ENCODE results near the gene CCDC9. TPM values are rescaled to one million over a fixed set of nuclear protein-coding genes. Genes with fewer than 3 reads are reported as not detected.

CCDC9 gene
- total RNA-seq, 4 donors from 2014 or later, result 6.6 to 16.8 (median 10.5) TPM

DNA sequence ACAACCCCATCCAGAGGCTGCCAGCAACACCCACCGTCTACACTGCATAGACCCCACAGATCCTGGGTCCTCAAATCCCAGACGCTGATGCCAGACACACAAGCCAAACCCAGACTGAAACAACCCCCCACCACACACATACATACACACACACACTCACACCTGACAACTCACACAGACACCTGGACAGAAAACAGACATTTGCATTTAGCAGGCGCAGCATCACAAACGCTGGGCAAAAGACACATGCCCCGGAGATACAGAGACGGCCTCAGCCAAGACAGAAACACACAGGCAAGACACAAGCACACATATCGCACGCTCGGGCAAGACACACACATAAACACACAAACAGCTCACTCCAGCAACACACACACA, 26.7 kb upstream of the CCDC9 start:
- no peak for DNase-seq
- Histone ChIP-seq H3K36me3 (no peaks in the 10 kb centered on the region), H3K27me3 (peaks cover 0 to 25% (median 0%) of the 10 kb centered on the region in 4 donors), H3K4me1 (peaks cover 39 to 79% (median 50%) of the 10 kb centered on the region in 3 donors), H3K4me3 (peak overlapping the region; percentile 77 to 99 (median 86)), H3K9me3 (no peaks in the 10 kb centered on the region), H3K27ac (peak overlapping the region; percentile 94 to 100 (median 98))
- no peak for TF ChIP-seq POLR2A (IDR thresholded peaks at IDR 0.05)
- TF ChIP-seq, protein P1, sequence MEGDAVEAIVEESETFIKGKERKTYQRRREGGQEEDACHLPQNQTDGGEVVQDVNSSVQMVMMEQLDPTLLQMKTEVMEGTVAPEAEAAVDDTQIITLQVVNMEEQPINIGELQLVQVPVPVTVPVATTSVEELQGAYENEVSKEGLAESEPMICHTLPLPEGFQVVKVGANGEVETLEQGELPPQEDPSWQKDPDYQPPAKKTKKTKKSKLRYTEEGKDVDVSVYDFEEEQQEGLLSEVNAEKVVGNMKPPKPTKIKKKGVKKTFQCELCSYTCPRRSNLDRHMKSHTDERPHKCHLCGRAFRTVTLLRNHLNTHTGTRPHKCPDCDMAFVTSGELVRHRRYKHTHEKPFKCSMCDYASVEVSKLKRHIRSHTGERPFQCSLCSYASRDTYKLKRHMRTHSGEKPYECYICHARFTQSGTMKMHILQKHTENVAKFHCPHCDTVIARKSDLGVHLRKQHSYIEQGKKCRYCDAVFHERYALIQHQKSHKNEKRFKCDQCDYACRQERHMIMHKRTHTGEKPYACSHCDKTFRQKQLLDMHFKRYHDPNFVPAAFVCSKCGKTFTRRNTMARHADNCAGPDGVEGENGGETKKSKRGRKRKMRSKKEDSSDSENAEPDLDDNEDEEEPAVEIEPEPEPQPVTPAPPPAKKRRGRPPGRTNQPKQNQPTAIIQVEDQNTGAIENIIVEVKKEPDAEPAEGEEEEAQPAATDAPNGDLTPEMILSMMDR (IDR thresholded peaks at IDR 0.05), result no peak
- intact Hi-C loops (cut with DNase I), result no loop called here
- WGBS, 2 donors, result 1 to 3% methylated on average over 9 of the region's 9 CpGs

DNA sequence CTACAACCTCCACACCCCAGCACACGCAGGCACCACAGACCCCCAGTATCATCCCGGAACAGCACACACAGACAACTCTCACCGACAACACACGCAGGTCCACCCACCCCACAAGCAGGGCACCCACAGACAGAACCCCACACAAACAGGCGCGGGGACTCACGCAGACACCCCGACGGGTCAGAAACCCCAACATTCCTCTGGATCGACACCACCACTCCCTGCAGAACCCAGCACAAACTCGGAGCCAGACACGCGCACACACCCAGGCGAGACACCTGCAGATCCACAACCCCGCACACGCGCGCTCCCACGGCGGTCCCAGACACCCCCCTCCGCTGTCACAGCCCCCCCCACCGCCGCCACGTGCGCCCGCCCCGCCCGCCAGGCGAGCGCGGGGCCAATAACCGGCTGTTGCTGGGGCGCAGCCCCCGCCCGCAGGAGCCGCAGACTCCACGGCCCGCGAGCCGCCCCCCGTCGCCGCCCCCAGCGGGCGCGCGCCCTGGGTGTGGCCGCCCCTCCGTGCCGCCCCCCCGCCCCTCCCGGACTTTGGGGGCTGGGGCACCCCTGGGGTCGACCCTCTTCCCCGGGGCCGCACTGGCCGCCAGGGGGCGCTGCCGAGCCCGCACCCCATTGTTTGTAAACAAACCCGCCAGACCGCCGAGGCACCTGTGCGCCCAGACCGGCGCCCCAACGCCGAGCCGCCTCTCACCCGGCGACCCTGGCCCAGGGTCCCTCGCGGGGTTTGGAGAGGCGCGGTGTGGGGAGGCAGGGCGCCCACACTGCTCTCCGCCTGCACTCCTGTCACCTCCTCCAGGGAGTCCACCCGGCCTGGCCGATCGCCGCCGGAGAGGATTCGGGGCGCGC, 26.0 kb upstream of the CCDC9 start:
- 0 to 1% methylated on average over 4 to 11 of the region's 84 CpGs for WGBS, 2 donors
- Histone ChIP-seq H3K4me3 (peak overlapping the region; percentile 77 to 99 (median 86)), H3K9me3 (no peaks in the 10 kb centered on the region), H3K27me3 (peaks cover 0 to 25% (median 0%) of the 10 kb centered on the region in 4 donors), H3K27ac (peak overlapping the region; percentile 94 to 100 (median 98)), H3K4me1 (peaks cover 39 to 77% (median 49%) of the 10 kb centered on the region in 3 donors), H3K36me3 (no peaks in the 10 kb centered on the region)
- no peak for DNase-seq
- intact Hi-C loops (cut with DNase I), result no loop called here
- no peak for TF ChIP-seq POLR2A (IDR thresholded peaks at IDR 0.05)
- TF ChIP-seq, protein P1 (IDR thresholded peaks at IDR 0.05), result peak; percentile 79 to 95 (median 90)

DNA sequence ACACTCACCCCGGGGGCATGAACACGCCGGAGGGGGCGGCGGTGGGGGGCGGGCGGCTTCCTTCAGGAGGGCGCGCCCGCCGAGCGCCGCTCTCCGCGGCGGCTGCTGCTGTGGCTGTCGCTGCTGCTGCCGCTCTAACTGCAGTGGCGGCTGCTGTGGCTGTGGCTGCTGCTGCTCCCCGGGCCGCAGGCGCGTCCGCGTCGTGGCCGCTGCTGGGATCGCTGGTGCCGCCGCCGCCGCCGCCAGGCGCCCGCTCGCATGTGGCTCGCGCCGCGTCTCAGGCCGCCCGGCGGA, 25.5 kb upstream of the CCDC9 start, which contains the start of gene BBC3:
BBC3 (minus strand) TSS at position 279 of the 294 bp plus-strand sequence. CDS start 2,768 bp downstream, outside the sequence.
- no peaks in the 10 kb centered on the region for H3K9me3 ChIP-seq
- DNase-seq, result no peak
- peak within 1 kb of the TSS; percentile 77 to 99 (median 86) for H3K4me3 ChIP-seq
- H3K4me1 ChIP-seq, result peaks cover 39 to 71% (median 46%) of the 10 kb centered on the region in 3 donors
- peaks cover 0 to 25% (median 0%) of the 10 kb centered on the region in 4 donors for H3K27me3 ChIP-seq
- H3K36me3 ChIP-seq, result no peaks in the 10 kb centered on the region
- TF ChIP-seq, protein P1 (IDR thresholded peaks at IDR 0.05), result no peak
- TF ChIP-seq POLR2A (IDR thresholded peaks at IDR 0.05), result peak in 2 of 4 donors; percentile 62 to 89
- 0% methylated on average over 1 of the region's 43 CpGs; no CpG with 5 or more reads in 1 of the 2 donors for WGBS, 2 donors
- peak within 1 kb of the TSS; percentile 94 to 100 (median 98) for H3K27ac ChIP-seq
- intact Hi-C loops (cut with DNase I), result no loop called here

DNA sequence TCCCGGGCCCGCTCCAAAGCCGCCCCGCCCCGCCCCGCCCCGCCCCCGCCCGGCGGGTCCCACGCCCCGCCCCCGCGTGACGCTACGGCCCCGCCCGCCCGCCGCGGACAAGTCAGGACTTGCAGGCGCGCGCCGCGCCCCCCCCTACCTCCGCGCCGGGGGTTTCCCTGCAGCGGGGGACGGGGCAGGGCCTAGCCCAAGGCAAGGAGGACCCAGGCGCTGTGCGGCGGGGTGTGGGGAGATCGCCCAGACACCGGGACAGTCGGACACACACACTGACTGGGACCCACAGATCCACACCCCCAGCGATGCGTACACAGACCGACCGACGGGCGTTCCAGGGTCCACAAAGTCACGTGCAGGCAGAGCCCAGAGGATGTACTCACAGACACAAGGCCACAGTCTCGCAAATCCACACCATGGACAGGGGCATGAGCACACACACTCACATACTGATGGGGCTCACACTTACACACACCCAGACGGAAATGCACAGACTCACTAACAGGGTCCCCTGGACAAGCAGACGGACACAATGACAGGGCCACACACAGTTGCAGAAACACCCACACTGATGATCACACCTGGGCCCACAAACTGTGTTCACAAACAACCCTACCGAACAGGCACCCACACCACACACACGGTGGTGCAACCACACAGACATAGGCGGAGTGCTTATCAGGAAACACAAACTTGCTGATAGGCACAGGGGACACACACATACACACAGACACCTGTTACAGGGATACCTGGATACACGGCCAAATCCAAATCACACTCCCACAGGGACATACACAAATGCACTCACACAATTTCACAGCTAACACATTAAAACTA, 24.9 kb upstream of the CCDC9 start:
- Histone ChIP-seq H3K4me1 (peaks cover 36 to 65% (median 44%) of the 10 kb centered on the region in 3 donors), H3K27me3 (peaks cover 0 to 25% (median 0%) of the 10 kb centered on the region in 4 donors), H3K36me3 (no peaks in the 10 kb centered on the region), H3K9me3 (no peaks in the 10 kb centered on the region), H3K4me3 (peak overlapping the region; percentile 77 to 99 (median 86)), H3K27ac (peak overlapping the region; percentile 82 to 100 (median 96))
- TF ChIP-seq, protein P1 (IDR thresholded peaks at IDR 0.05), result no peak
- TF ChIP-seq POLR2A (IDR thresholded peaks at IDR 0.05), result no peak
- WGBS, 2 donors, result 18 to 63% methylated on average over 2 to 5 of the region's 51 CpGs
- intact Hi-C loops (cut with DNase I), result no loop called here
- DNase-seq, result peak; percentile 51

Measured in esophagus squamous epithelium (tissue), 5 donors.